HepG2 (cell line): ENCODE data around the gene KATNAL2. TPM values are rescaled to one million over a fixed set of nuclear protein-coding genes. Genes with fewer than 3 reads are reported as not detected.
A peak's percentile ranks its signal among the peaks of the same experiment; 100 is the strongest.

Experiments used
- ATAC-seq: fragments of 200-7000 bp; cut with Tn5 transposase; 3 replicates; pipeline ENCODE4 v1.9.1; 2020; ENCODE audit warnings: mild to moderate bottlenecking, moderate library complexity
- BruUV-seq: library from RNA; stranded (reverse); fragments of 400-500 nt; replicated peaks from 2 replicates; lab custom pipeline; 2021; lab: Mats Ljungman, UMichigan
- CTCF ChIA-PET: fragments of 300-600 bp; formaldehyde crosslinking; extraction: SDS; loops from one replicate; lab custom pipeline; 2021; ENCODE audit warnings: low total read pairs, inconsistent platforms, low intra/inter-chr PET ratio; lab: Yijun Ruan, JAX
- POLR2A ChIA-PET: fragments of 350-600 bp; sonication (Branson Sonifier 250); formaldehyde crosslinking; loops from one replicate; lab custom pipeline; 2020; ENCODE audit warnings: antibody characterized with exemption, inconsistent platforms; lab: Yijun Ruan, JAX
- DNase-seq: peaks from one replicate; pipeline ENCODE4 v3.0.0-alpha.2; 2015; ENCODE audit warnings: low spot score
- FAIRE-seq: peaks from 3 replicates; lab custom pipeline; 2011; peaks lifted over from hg19 to GRCh38; lab: Jason Lieb, UNC
- H2AFZ ChIP-seq: one replicate; pipeline ENCODE4 v1.6.1; 2011; ENCODE audit warnings: low read length, inconsistent platforms
- H3K27ac ChIP-seq: fragments of 300-600 bp; 3 replicates; pipeline ENCODE4 v1.8.0; 2011; ENCODE audit warnings: mixed run types, mild to moderate bottlenecking, mixed read lengths, low read length, inconsistent platforms; ENCODE audit not compliant: insufficient read depth; ENCODE audit errors: extremely low read length
- H3K27me3 ChIP-seq, 2 experiments: fragments of 200-600 bp in 1 of 2; 2 replicates in 1 of 2; 3 replicates in 1 of 2; pipeline versions ENCODE4 v1.6.0 to v1.8.0; 2011; ENCODE audit warnings: low read length in 2 of 2, mild to moderate bottlenecking in 2 of 2, moderate library complexity in 2 of 2, inconsistent platforms in 1 of 2; ENCODE audit not compliant: insufficient read depth in 2 of 2, control insufficient read depth in 1 of 2
- H3K36me3 ChIP-seq, 2 experiments: fragments of 200-600 bp in 1 of 2; replicated peaks in 1 of 2; 2 replicates in 1 of 2; 3 replicates in 1 of 2; pipeline versions ENCODE4 v1.5.1 to v1.8.0; 2011; ENCODE audit warnings: low read length in 2 of 2, inconsistent platforms in 1 of 2; ENCODE audit not compliant: insufficient read depth in 2 of 2, control insufficient read depth in 1 of 2
- H3K4me1 ChIP-seq: 2 replicates; pipeline ENCODE4 v1.5.1; 2012; ENCODE audit warnings: low read length, inconsistent platforms; ENCODE audit not compliant: insufficient read depth
- H3K4me2 ChIP-seq: 2 replicates; pipeline ENCODE4 v1.6.0; 2011; ENCODE audit warnings: low read depth, low read length, inconsistent platforms
- H3K4me3 ChIP-seq, 3 experiments: fragments of 200-600 bp in 1 of 3; sonication (generic), shearing (Covaris generic) in 1 of 3; replicated peaks in 1 of 3; 2 replicates each; pipeline ENCODE4 v1.5.1; 2011 to 2016; ENCODE audit warnings: low read length in 3 of 3, inconsistent platforms in 2 of 3, low read depth in 2 of 3, mild to moderate bottlenecking in 2 of 3, control low read depth in 1 of 3, mixed read lengths in 1 of 3; ENCODE audit not compliant: insufficient read depth in 1 of 3
- H3K79me2 ChIP-seq: one replicate; pipeline ENCODE4 v1.6.1; 2011; ENCODE audit warnings: low read length, inconsistent platforms; ENCODE audit not compliant: insufficient read depth
- H3K9ac ChIP-seq: 2 replicates; pipeline ENCODE4 v1.6.0; 2011; ENCODE audit warnings: mild to moderate bottlenecking, low read depth, low read length, inconsistent platforms; ENCODE audit not compliant: insufficient read depth
- H3K9me3 ChIP-seq: 2 replicates; pipeline ENCODE4 v1.5.1; 2012; ENCODE audit warnings: mild to moderate bottlenecking, low read length
- H4K20me1 ChIP-seq: 2 replicates; pipeline ENCODE4 v1.6.0; 2011; ENCODE audit warnings: inconsistent platforms, mild to moderate bottlenecking, low read length, moderate library complexity; ENCODE audit not compliant: insufficient read depth
- ATF7 ChIP-seq, 2 experiments: fragments of 450-650 bp in 1 of 2; sonication (generic) in 1 of 2; formaldehyde crosslinking in 1 of 2; IDR thresholded peaks; 2 replicates each; pipeline versions ENCODE4 v1.4.0 to v1.6.1; 2016 to 2020; ENCODE audit warnings: antibody characterized with exemption in 1 of 2, mild to moderate bottlenecking in 1 of 2, missing genetic modification reagents in 1 of 2
- BCL6 ChIP-seq: IDR thresholded peaks from 2 replicates; pipeline ENCODE4 v1.6.1; 2016; ENCODE audit warnings: missing genetic modification reagents, missing compliant biosample characterization
- HNRNPH1 ChIP-seq: fragments of 200-400 bp; formaldehyde crosslinking; optimal IDR thresholded peaks from 2 replicates; pipeline ENCODE3; 2017; ENCODE audit warnings: mild to moderate bottlenecking, low read depth, low read length
- HNRNPLL ChIP-seq: fragments of 200-400 bp; formaldehyde crosslinking; IDR thresholded peaks from 2 replicates; pipeline ENCODE4 v1.6.1; 2017; ENCODE audit warnings: mild to moderate bottlenecking, low read depth, low read length; ENCODE audit not compliant: poor library complexity, severe bottlenecking
- KDM5B ChIP-seq: sonication (generic); formaldehyde crosslinking; IDR thresholded peaks from 2 replicates; pipeline ENCODE4 v1.4.0; 2020; ENCODE audit warnings: missing genetic modification reagents, mild to moderate bottlenecking, borderline replicate concordance
- MYNN ChIP-seq: sonication (generic); formaldehyde crosslinking; IDR thresholded peaks from 2 replicates; pipeline ENCODE4 v1.4.0; 2020; ENCODE audit warnings: mild to moderate bottlenecking, low read depth, missing genetic modification reagents
- TEAD3 ChIP-seq: optimal IDR thresholded peaks from 2 replicates; pipeline ENCODE3; 2016; ENCODE audit warnings: borderline replicate concordance
- ZNF10 ChIP-seq: sonication (generic); formaldehyde crosslinking; IDR thresholded peaks from 2 replicates; pipeline ENCODE4 v1.4.0; 2020; ENCODE audit warnings: mild to moderate bottlenecking, low read depth, missing genetic modification reagents, borderline replicate concordance
- ZNF33B ChIP-seq: sonication (generic); formaldehyde crosslinking; IDR thresholded peaks from 2 replicates; pipeline ENCODE4 v1.5.1; 2020; ENCODE audit warnings: mild to moderate bottlenecking, missing genetic modification reagents
- ZNF354B ChIP-seq: sonication (generic); formaldehyde crosslinking; IDR thresholded peaks from 2 replicates; pipeline ENCODE4 v1.8.0; 2022; ENCODE audit warnings: mild to moderate bottlenecking, missing genetic modification reagents
- ZNF589 ChIP-seq: sonication (generic); formaldehyde crosslinking; conservative IDR thresholded peaks from 2 replicates; pipeline ENCODE4 v1.8.0; 2022; ENCODE audit warnings: mild to moderate bottlenecking, moderate library complexity, missing genetic modification reagents
- ZNF749 ChIP-seq: sonication (generic); formaldehyde crosslinking; IDR thresholded peaks from 2 replicates; pipeline ENCODE4 v1.8.0; 2022; ENCODE audit warnings: mild to moderate bottlenecking, missing genetic modification reagents, moderate library complexity, borderline replicate concordance
- WGBS: methylation state at CpG from one replicate; pipeline ENCODE4 v1.1.6; 2017; ENCODE audit warnings: low lambda C conversion rate; 5-methylcytosine and 5-hydroxymethylcytosine counted together
- in situ Hi-C: cut with HindIII; loops from 2 replicates; pipeline ENCODE4 v1.10.0; 2017; ENCODE audit warnings: low pct_unique_long_range_greater_than_20kb; ENCODE audit not compliant: extremely low pct_ligation_motif_present
- intact Hi-C: fragments of 100-400 bp; cut with micrococcal nuclease; formaldehyde crosslinking; loops from one replicate; pipeline ENCODE4 v1.10.0; 2022; ENCODE audit not compliant: unreplicated experiment
- polyA plus RNA-seq, 8 experiments: library from polyadenylated mRNA; depleted of rRNA in 3 of 8; stranded (reverse) in 7 of 8; unstranded in 1 of 8; fragments of >200 nt; fragmentation: Illumina TruSeq in 4 of 8; extraction: Trizol in 4 of 8; gene quantifications; 2 replicates each; pipeline versions ENCODE4 v1.2.1 to v1.2.3, GENCODE V29; 2011 to 2016; ENCODE audit warnings: low read depth in 4 of 8, missing spikeins in 1 of 8, mixed read lengths in 1 of 8; ENCODE audit not compliant: insufficient read depth in 1 of 8
- total RNA-seq, 5 experiments: library from RNA; depleted of rRNA; stranded (reverse); fragments of >200 nt; fragmentation: Illumina TruSeq; extraction: Trizol; gene quantifications; 2 replicates each; pipeline ENCODE4 v1.2.3, GENCODE V29; 2016; ENCODE audit warnings: low read depth in 1 of 5
- TF ChIP-seq, protein P1 (sequence below): sonication (generic); formaldehyde crosslinking; IDR thresholded peaks from 2 replicates; pipeline ENCODE4 v1.8.0; 2022; ENCODE audit warnings: mild to moderate bottlenecking, missing genetic modification reagents; ENCODE audit not compliant: insufficient replicate concordance
- TF ChIP-seq, protein P2 (sequence below): IDR thresholded peaks from 2 replicates; pipeline ENCODE4 v1.6.1; 2016; ENCODE audit warnings: missing compliant biosample characterization, missing genetic modification reagents, borderline replicate concordance

The KATNAL2 gene
- total and polyA plus RNA-seq, 2 of the 13 experiments (the other 11 are each of a cell fraction or from before 2014, with no cell fraction given): not detected

DNA sequence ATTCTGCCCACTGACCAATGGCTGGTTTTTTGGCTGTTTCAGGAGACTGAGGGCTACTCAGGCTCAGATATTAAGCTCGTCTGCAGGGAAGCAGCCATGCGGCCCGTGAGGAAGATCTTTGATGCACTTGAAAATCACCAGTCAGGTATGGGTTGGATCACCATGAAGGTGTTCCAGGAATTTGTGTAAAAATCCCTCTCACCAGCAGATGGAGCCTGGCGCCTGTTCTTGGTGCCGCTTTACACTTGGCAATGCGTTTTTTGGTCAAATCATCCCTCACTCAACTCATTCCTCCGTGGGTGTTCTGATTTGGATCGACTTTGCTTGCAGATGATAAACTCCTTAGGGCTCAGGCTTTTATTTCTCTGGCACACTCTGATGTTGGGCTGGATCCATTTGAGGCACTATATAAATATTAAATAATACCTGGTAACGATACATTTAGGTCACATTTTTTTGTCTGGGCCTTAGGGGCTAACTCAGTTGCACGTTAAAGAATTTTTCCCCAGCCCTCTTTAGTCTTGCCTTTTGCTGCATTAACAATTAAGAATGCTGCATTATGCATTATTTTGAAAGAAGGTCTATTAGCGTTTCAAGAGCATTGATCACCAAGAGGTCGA is 182.9 kb downstream of the KATNAL2 start (continued):
- TF ChIP-seq, protein P1, sequence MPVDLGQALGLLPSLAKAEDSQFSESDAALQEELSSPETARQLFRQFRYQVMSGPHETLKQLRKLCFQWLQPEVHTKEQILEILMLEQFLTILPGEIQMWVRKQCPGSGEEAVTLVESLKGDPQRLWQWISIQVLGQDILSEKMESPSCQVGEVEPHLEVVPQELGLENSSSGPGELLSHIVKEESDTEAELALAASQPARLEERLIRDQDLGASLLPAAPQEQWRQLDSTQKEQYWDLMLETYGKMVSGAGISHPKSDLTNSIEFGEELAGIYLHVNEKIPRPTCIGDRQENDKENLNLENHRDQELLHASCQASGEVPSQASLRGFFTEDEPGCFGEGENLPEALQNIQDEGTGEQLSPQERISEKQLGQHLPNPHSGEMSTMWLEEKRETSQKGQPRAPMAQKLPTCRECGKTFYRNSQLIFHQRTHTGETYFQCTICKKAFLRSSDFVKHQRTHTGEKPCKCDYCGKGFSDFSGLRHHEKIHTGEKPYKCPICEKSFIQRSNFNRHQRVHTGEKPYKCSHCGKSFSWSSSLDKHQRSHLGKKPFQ: no peak
- TF ChIP-seq KDM5B (CRISPR knock-in tag) (no peak), ZNF33B (CRISPR knock-in tag) (no peak), TEAD3 (CRISPR knock-in tag) (peak; percentile 51), HNRNPH1 (no peak), ZNF10 (no peak)

DNA sequence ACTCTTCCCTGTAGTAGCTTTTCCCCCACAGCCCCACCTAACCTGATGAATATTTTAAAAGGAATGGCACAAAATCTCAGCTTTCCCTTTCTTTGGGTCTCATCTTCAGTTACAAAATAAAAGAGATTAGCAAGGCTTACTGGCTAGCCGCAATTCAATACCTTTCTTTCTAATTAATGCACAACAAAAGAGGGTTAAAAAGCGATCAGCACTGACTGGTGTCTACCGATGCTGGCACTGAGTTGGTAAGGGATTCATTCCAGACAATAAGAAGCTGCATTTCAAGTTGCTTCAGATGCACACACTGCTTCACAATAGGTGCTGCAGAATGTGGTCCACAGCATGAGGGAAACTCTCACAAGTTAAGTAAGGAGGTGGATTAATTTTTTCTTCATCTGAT is 191.0 kb downstream of the KATNAL2 start:
- no TSS peak for BruUV-seq
- Histone ChIP-seq H3K9ac (no peak overlapping the region), H3K27me3 (no peaks in the 10 kb centered on the region), H2AFZ (no peak overlapping the region), H3K36me3 (peaks cover 9 to 47% of the 10 kb centered on the region in 2 experiments), H3K4me2 (no peak overlapping the region), H3K27ac (no peak overlapping the region), H3K79me2 (no peaks in the 10 kb centered on the region), H3K4me3 (no peak overlapping the region), H4K20me1 (no peaks in the 10 kb centered on the region), H3K4me1 (no peaks in the 10 kb centered on the region), H3K9me3 (no peaks in the 10 kb centered on the region)
- no peak for TF ChIP-seq ZNF749
- no peak for TF ChIP-seq MYNN (CRISPR knock-in tag)
- TF ChIP-seq ZNF589 (CRISPR knock-in tag): no peak
- no peak for TF ChIP-seq ATF7 (IDR thresholded peaks at IDR 0.05)
- TF ChIP-seq ATF7 (CRISPR knock-in tag; IDR thresholded peaks at IDR 0.05): no peak
- no peak for TF ChIP-seq BCL6 (CRISPR knock-in tag)
- TF ChIP-seq, protein P2, sequence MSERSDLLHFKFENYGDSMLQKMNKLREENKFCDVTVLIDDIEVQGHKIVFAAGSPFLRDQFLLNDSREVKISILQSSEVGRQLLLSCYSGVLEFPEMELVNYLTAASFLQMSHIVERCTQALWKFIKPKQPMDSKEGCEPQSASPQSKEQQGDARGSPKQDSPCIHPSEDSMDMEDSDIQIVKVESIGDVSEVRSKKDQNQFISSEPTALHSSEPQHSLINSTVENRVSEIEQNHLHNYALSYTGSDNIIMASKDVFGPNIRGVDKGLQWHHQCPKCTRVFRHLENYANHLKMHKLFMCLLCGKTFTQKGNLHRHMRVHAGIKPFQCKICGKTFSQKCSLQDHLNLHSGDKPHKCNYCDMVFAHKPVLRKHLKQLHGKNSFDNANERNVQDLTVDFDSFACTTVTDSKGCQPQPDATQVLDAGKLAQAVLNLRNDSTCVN: no peak
- TF ChIP-seq ZNF354B (CRISPR knock-in tag): no peak
- TF ChIP-seq HNRNPLL: no peak
- no peak for DNase-seq
- intact Hi-C loops (no loop called here), in situ Hi-C loops (no loop called here)
- no peak for ATAC-seq
- ChIA-PET CTCF (no interaction called here), POLR2A (no interaction called here)
- FAIRE-seq: no peak
- 96% methylated on average over 3 of the region's 3 CpGs for WGBS
